ENCODE measurements around the gene ORC5.
"Not testable (repeated sequence)": the region's sequence is repeated elsewhere in the genome, so short reads cannot be mapped to it uniquely, and the experiment has no call there.

The ORC5 gene

DNA sequence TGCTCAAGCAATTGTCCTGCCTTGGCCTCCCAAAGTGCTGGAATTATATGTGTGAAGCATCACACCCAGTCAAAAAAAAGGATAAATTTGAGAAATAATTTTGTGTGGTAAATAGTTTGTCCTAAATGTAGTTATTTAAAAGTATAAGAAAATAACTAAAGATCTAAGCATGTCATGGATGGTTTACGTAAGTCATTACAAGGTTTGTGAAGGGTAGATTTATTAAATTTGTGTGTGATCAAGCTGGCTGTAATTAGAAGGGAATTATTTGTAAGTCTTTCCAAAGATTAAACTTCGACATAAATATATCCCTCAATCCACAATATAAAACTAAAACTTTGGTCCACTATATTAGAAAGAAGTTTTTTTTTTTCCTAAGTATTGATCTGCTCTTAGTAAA, 28.6 kb downstream of the ORC5 start:
- DNase-seq: no peak

DNA sequence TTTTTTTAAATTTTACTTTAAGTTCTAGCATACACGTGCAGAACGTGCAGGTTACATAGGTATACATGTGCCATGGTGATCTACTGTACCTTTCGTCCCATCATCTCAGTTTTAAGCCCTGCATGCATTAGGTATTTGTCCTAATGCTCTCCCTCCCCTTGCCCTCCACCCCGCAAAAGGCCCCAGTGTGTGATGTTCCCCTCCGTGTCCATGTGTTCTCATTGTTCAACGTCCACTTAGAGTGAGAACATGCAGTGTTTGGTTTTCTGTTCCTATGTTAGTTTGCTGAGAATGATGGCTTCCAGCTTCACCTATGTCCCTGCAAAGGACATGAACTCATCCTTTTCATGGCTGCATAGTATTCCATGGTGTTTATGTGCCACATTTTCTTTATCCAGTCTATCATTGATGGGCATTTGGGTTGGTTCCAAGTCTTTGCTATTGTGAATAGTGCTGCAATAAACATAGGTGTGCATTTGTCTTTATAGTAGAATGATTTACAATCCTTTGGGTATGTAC, 30.2 kb downstream of the ORC5 start:
- not testable (repeated sequence) for DNase-seq

- no peak for DNase-seq
Measured at GRCh38 chr7:104176332-104176731, 31.5 kb downstream of the ORC5 start.

- DNase-seq: no peak
Measured at GRCh38 chr7:104175361-104175984, 32.3 kb downstream of the ORC5 start.

DNA sequence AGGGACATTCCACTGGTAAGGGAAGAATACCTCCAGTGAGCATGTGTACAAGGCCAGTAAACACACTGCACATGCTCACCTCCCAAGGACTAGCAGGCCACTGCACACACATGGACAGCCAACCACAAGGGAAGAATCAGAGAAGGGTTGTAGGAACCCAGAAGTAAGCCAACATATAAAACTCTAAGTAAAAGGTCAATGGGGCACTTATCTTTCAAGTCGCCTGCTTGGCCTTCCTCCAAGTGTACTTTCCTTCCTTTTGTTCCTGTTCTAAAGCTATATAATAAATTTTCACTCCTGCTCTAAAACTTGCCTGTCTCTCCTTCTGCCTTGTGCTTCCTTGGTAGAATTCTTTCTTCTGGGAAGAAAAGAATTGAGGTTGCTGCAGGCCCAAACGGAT, 33.0 kb downstream of the ORC5 start:
- no peak for DNase-seq

GRCh38 chr7:104162081-104162480, 45.7 kb downstream of the ORC5 start:
- no peak for DNase-seq

DNA sequence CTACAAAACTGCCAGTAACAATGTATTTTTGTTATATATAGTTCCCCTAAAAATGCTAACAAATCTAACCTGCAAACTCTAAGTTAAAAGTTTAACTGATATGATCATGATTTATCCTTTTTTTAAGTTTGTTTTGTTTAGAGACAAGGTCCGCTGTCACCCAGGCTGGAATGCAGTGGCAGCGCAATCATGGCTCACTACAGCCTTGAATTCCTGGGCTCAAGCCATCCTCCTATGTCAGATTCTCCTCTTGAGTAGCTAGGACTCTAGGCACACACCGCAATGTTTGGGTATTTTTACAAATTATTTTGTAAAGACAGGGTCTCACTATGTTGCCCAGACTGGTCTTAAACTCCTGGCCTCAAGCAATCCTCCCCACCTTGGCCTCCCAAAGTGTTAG, 46.6 kb downstream of the ORC5 start:
- no peak for DNase-seq

DNA sequence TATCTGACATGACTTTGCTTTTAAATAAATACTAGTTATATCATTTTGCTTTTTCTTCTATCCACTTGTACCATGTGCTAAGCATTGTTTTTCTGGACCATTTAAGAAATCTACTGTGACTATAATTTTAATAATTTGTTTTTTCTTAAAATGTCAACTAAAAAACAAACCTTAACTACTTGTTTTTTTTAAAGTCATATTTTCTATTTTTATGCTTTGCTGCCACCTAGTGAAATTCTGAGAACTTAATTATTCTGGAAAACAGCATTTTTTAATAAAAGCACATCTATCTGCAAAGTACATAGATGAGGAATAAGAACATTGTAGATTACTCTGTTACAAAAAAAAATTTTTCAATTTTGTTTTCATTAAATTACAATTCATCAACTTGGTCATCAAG, 47.4 kb downstream of the ORC5 start:
- no peak for DNase-seq

DNA sequence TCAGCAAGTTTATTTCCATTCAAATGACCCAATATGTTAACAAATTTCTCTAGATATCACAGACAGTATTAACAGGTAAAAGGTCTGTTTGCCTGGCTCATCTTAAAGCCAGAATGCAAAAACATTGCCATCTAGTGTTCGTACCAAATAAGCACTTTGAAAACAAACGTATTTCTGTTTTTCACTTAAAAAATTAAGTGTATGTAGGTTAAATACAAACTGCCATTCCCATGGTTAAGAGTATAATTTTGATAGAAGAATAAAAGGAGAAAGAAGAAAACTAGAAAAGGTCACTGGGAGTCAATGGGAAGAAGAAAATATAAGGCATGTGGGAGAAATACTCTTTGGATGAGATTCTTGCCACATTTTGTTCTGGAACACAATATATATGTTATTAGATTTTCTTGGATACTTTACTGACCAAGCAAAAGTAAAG, 51.0 kb downstream of the ORC5 start:
- no peak for DNase-seq

GRCh38 chr7:104153287-104153686, 54.5 kb downstream of the ORC5 start:
- DNase-seq: no peak

GRCh38 chr7:104152468-104152867, 55.3 kb downstream of the ORC5 start:
- DNase-seq: no peak

DNA sequence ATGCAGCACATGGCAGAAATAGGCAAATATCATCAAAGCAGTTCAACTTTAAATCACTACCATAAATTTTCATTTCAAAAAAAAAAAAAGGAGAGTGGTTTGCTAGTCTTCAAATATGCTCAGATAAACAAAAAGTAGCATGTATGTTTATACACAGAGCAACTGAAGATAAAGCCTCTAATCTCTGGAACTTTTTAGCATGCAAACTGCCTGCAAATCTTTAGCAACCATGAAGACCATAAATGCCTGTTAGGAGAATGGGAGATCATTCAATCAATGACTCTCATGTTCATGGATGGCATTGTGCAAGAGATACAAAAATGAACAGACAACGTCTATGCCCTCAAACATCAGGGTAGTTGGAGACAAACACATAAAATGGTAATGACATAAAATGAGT, 57.3 kb downstream of the ORC5 start:
- no peak for DNase-seq

DNA sequence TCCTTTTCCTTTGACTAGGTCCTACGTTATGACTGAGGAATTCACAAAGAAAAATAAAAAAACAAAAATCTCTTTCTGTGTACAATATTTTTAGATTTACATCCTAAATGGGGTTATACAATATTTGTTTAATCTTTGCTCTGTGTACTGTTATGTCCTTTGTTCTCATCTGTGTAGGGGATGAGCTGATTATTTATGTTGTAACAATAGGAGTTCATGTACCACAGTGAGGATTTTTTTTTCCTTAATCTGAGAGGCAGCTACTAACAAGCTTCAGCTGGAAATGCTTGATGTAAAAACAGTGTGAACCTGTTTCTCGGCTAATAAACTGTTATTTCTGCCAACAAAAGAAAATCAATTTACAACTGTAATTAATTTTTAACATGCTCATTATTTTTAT, 58.0 kb downstream of the ORC5 start:
- DNase-seq: no peak

- no peak for DNase-seq
Measured at GRCh38 chr7:104142147-104142546, 65.7 kb downstream of the ORC5 start.

- DNase-seq: no peak
Measured at GRCh38 chr7:104137971-104138370, 69.8 kb downstream of the ORC5 start.

GRCh38 chr7:104137511-104137910, 70.3 kb downstream of the ORC5 start:
- DNase-seq: no peak

DNA sequence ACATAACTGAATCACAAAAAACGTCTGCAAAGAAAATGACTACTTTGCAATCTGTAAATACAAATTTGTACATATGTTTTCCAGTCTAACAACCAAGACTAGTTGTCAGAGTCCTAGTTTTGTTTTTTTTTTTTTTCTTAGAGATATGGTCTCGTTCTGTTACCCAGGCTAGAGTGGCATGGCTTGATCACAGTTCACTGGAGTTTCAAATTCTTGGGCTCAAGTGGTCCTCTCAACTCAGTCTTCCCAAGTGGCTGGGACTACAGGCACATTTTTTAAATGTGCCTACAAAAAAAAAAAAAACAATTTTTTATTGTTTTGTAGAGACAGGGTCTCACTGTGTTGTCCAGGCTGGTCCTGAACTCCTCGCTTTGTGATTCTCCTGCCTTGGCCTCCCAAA, 70.8 kb downstream of the ORC5 start:
- no peak for DNase-seq

GRCh38 chr7:104136561-104136960, 71.3 kb downstream of the ORC5 start:
- no peak for DNase-seq

- no peak for DNase-seq
Measured at GRCh38 chr7:104135760-104136558, 71.9 kb downstream of the ORC5 start.

GRCh38 chr7:104133238-104133637, 74.6 kb downstream of the ORC5 start:
- DNase-seq: no peak

DNA sequence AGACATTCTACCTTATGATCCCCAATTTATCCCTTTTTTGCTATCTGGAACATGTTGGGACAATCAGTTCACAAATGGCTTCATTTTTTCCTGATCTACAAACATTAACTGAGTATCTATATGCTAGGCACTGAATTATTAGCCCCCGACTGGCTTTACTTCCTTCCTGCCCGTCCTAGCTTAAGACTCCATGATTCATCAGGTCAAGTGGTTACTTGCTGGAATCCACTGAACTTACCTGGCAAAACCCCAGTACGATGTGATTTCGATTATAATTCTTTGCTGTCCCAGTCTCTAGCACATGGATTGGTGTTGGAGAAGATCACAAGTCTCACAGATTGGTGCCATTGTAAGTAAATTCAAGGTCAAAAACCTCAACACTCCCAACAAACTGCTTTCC, 77.1 kb downstream of the ORC5 start:
- DNase-seq: no peak

- DNase-seq: no peak
Measured at GRCh38 chr7:104127204-104127603, 80.6 kb downstream of the ORC5 start.

- DNase-seq: no peak
Measured at GRCh38 chr7:104126411-104126841, 81.4 kb downstream of the ORC5 start.

- DNase-seq: no peak
Measured at GRCh38 chr7:104124893-104125477, 82.8 kb downstream of the ORC5 start.
